Fibroblast of lung (primary cell): ENCODE results near the gene MAB21L4. TPM values are rescaled to one million over a fixed set of nuclear protein-coding genes. Genes with fewer than 3 reads are reported as not detected.

Experiments
- DNase-seq, 2 donors: peaks; one replicate each; pipeline versions ENCODE4 v3.0.0 to v3.0.0-alpha.2; 2010; ENCODE audit warnings: low read depth in 2 of 2
- H2AFZ ChIP-seq: 2 replicates; pipeline ENCODE4 v1.5.1; 2012; ENCODE audit warnings: low read length, control low read depth, inconsistent platforms
- H3K27ac ChIP-seq: 2 replicates; pipeline ENCODE4 v1.5.1; 2011; ENCODE audit warnings: low read length, control low read depth; ENCODE audit not compliant: insufficient read depth
- H3K27me3 ChIP-seq: 2 replicates; pipeline ENCODE4 v1.5.1; 2011; ENCODE audit warnings: mild to moderate bottlenecking, low read length; ENCODE audit not compliant: control insufficient read depth, insufficient read depth
- H3K36me3 ChIP-seq: 2 replicates; pipeline ENCODE4 v1.5.1; 2011; ENCODE audit warnings: low read length; ENCODE audit not compliant: control insufficient read depth, insufficient read depth
- H3K4me1 ChIP-seq: 2 replicates; pipeline ENCODE4 v1.5.1; 2011; ENCODE audit warnings: low read length; ENCODE audit not compliant: control insufficient read depth, insufficient read depth; ENCODE audit errors: extremely low read depth
- H3K4me2 ChIP-seq: 2 replicates; pipeline ENCODE4 v1.5.1; 2011; ENCODE audit warnings: low read length, control low read depth; ENCODE audit not compliant: insufficient read depth; ENCODE audit errors: extremely low read depth
- H3K4me3 ChIP-seq, 4 experiments: fragments of 200-600 bp in 1 of 4; sonication (generic) in 1 of 4; replicated peaks in 1 of 4; 2 replicates each; pipeline ENCODE4 v1.5.1; 2011 to 2016; ENCODE audit warnings: low read length in 4 of 4, low read depth in 3 of 4, mild to moderate bottlenecking in 3 of 4, control low read depth in 2 of 4, inconsistent platforms in 1 of 4, mixed read lengths in 1 of 4; ENCODE audit not compliant: insufficient read depth in 1 of 4; ENCODE audit errors: control extremely low read depth in 1 of 4
- H3K79me2 ChIP-seq: 2 replicates; pipeline ENCODE4 v1.5.1; 2012; ENCODE audit warnings: mild to moderate bottlenecking, low read length, inconsistent platforms; ENCODE audit not compliant: control insufficient read depth, insufficient read depth
- H3K9ac ChIP-seq: 2 replicates; pipeline ENCODE4 v1.5.1; 2011; ENCODE audit warnings: mild to moderate bottlenecking, low read length, control low read depth; ENCODE audit not compliant: insufficient read depth
- H3K9me3 ChIP-seq: 2 replicates; pipeline ENCODE4 v1.5.1; 2012; ENCODE audit warnings: low read depth, low read length; ENCODE audit not compliant: control insufficient read depth, insufficient read depth
- H4K20me1 ChIP-seq: 2 replicates; pipeline ENCODE4 v1.5.1; 2011; ENCODE audit warnings: low read length; ENCODE audit not compliant: control insufficient read depth, insufficient read depth; ENCODE audit errors: extremely low read depth
- EZH2 ChIP-seq: IDR thresholded peaks from 2 replicates; pipeline ENCODE4 v1.5.1; 2012; ENCODE audit warnings: low read length, control low read depth, mild to moderate bottlenecking; ENCODE audit errors: missing control alignments
- polyA minus RNA-seq: library from RNA; depleted of rRNA, polyadenylated mRNA; stranded (reverse); fragments of >200 nt; gene quantifications from 2 replicates; pipeline ENCODE4 v1.2.3, GENCODE V29; 2011; ENCODE audit warnings: low replicate concordance
- polyA plus RNA-seq, 2 donors: library from polyadenylated mRNA; depleted of rRNA in 1 of 2; stranded (reverse) in 1 of 2; unstranded in 1 of 2; fragments of >200 nt; gene quantifications; 2 replicates each; pipeline ENCODE4 v1.2.1, GENCODE V29; 2011 to 2012; ENCODE audit warnings: missing spikeins in 1 of 2
- total RNA-seq: library from RNA; depleted of rRNA; stranded (reverse); fragments of >200 nt; gene quantifications from 2 replicates; pipeline ENCODE4 v1.2.1, GENCODE V29; 2014
- TF ChIP-seq, protein P1 (sequence below), 2 donors: IDR thresholded peaks in 1 of 2; conservative IDR thresholded peaks in 1 of 2; 1 replicate in 1 of 2; 2 replicates in 1 of 2; pipeline ENCODE4 v1.5.1; 2011 to 2012; ENCODE audit warnings: low read length in 2 of 2, control low read depth in 1 of 2, inconsistent platforms in 1 of 2, low read depth in 1 of 2, mild to moderate bottlenecking in 1 of 2

Gene MAB21L4
- total RNA-seq, result not detected in 2 replicates
- polyA plus RNA-seq, result not detected in 2 replicates
- not detected in 2 replicates for polyA plus RNA-seq (2012)
- polyA minus RNA-seq, result not detected in 2 replicates

DNA sequence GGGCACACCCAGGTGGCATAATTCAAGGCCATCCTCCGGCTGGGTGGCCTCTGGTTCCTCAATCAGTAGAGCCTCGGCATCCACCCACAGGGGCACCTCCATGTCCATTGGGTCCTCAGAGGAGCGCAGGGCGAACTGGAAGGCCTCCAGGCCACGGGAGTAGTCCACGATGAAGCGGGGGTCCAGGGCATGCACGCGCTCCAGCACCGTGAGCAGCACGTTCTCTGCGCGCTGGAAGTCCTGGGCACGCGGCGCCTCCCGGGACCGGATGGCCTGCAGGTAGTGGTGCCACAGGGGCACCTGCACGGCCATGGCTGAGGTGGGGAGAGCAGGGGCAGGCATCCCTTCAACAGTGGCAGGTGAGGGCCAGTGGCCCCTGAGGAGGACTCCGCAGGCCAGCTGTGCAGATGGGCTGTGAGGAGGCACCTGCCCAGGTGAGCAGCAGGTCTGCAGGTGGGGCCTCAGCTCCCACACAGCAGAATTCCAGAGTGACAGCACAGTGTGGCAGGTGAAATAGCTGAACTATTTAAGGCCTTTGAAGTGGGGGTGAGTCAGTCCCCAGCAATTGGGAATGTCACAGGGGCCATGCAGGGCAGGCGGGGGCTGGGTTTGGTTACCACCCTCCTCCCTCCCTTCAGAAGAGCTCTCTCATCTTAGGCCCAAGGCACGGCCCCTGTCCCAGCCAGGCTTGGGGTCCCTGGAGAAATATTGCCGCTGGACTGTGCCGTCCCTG, at the start of gene MAB21L4:
TSS of gene MAB21L4 (minus strand) at position 501 of the 733 bp plus-strand sequence. CDS start at position 342, 159 bp downstream.
- no peak within 1 kb of the TSS for H3K9ac ChIP-seq
- H3K4me3 ChIP-seq, result no peak within 1 kb of the TSS
- H3K4me1 ChIP-seq, result no peaks in the 10 kb centered on the region
- no peaks in the 10 kb centered on the region for H3K27me3 ChIP-seq
- H3K4me2 ChIP-seq, result no peak within 1 kb of the TSS
- no peaks in the 10 kb centered on the region for H3K36me3 ChIP-seq
- no peaks in the 10 kb centered on the region for H3K9me3 ChIP-seq
- no peaks in the 10 kb centered on the region for H3K79me2 ChIP-seq
- TF ChIP-seq EZH2, result no peak
- TF ChIP-seq, protein P1, sequence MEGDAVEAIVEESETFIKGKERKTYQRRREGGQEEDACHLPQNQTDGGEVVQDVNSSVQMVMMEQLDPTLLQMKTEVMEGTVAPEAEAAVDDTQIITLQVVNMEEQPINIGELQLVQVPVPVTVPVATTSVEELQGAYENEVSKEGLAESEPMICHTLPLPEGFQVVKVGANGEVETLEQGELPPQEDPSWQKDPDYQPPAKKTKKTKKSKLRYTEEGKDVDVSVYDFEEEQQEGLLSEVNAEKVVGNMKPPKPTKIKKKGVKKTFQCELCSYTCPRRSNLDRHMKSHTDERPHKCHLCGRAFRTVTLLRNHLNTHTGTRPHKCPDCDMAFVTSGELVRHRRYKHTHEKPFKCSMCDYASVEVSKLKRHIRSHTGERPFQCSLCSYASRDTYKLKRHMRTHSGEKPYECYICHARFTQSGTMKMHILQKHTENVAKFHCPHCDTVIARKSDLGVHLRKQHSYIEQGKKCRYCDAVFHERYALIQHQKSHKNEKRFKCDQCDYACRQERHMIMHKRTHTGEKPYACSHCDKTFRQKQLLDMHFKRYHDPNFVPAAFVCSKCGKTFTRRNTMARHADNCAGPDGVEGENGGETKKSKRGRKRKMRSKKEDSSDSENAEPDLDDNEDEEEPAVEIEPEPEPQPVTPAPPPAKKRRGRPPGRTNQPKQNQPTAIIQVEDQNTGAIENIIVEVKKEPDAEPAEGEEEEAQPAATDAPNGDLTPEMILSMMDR (conservative IDR thresholded peaks at IDR 0.05 in 1 of 2, IDR thresholded peaks at IDR 0.05 in 1 of 2; ENCODE audit: low read depth in 1 of 2, low read length in 2 of 2), result no peak
- no peaks in the 10 kb centered on the region for H4K20me1 ChIP-seq
- no peak for DNase-seq
- H2AFZ ChIP-seq, result no peak within 1 kb of the TSS
- H3K27ac ChIP-seq, result no peak within 1 kb of the TSS

DNA sequence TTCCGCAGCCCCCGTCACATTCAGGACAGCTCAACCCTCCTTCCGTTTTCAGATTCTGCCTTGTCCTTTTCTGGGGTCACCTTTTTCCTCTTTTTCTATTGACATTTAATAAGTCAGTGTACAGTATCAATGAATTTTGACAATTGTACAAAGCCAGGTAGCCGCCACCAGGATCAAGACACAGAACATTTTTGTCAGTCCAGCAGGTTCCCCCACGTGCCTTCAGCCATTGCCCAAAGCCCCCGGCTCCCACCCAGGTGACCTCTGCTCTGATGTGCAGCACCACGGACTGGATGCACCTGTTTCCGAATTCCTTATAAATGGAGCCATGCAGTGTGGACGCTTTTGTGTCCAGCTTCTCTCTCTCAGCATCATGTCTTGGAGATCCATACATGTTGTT, 40.1 kb upstream of the MAB21L4 start:
- peaks cover 11% of the 10 kb centered on the region for H3K27me3 ChIP-seq
- H3K36me3 ChIP-seq, result no peaks in the 10 kb centered on the region
- no peaks in the 10 kb centered on the region for H3K4me1 ChIP-seq
- no peak overlapping the region for H3K9ac ChIP-seq
- H3K79me2 ChIP-seq, result no peaks in the 10 kb centered on the region
- DNase-seq, result no peak
- no peak overlapping the region for H3K4me2 ChIP-seq
- no peak overlapping the region for H2AFZ ChIP-seq
- H4K20me1 ChIP-seq, result no peaks in the 10 kb centered on the region
- no peak overlapping the region for H3K27ac ChIP-seq
- H3K4me3 ChIP-seq, result no peak overlapping the region
- H3K9me3 ChIP-seq, result no peaks in the 10 kb centered on the region
- TF ChIP-seq, protein P1 (conservative IDR thresholded peaks at IDR 0.05 in 1 of 2, IDR thresholded peaks at IDR 0.05 in 1 of 2; ENCODE audit: low read depth in 1 of 2, low read length in 2 of 2), result no peak
- TF ChIP-seq EZH2, result no peak

DNA sequence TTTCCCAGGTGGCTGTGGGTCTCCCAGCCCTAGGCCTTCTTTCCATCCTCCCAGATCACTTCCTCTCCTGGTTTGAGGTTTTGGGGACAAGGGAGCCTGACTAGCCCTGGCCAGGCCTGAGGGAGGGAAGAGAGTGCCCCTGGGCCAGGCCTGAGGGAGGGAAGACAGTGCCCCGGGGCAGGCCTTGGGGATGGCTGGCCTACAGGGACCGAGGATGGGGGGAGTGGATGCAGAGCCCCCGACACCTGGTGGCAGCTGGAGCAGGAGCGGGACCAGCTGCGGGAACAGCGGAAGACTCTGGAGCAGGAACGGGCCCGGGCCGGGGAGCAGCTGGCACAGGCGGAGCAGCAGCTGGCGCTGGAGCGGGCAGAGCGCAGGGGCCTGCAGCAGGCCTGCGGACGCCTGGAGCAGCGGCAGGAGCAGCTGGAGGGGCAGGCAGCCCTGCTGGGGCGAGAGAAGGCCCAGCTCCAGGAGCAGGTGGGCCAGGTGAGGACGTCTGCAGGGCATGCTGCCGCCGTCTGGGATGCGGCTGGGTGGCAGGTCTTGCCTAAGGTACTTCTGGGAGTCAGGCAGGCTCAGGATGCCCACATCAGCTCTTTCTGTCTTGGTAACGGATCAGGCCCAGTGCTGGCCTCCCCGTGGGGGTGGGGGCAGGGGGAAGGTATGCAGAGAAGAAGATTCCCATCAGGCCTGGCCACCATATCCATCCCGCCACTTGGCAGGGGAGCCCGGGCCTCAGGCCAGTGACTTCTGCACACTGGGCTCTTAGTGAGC, 39.3 kb upstream of the MAB21L4 start:
- no peak for DNase-seq
- Histone ChIP-seq H2AFZ (no peak overlapping the region), H3K36me3 (no peaks in the 10 kb centered on the region), H3K79me2 (no peaks in the 10 kb centered on the region), H3K27ac (no peak overlapping the region), H4K20me1 (no peaks in the 10 kb centered on the region), H3K4me1 (no peaks in the 10 kb centered on the region), H3K27me3 (peaks cover 11% of the 10 kb centered on the region), H3K9me3 (no peaks in the 10 kb centered on the region), H3K4me2 (no peak overlapping the region), H3K4me3 (no peak overlapping the region), H3K9ac (no peak overlapping the region)
- TF ChIP-seq, protein P1 (conservative IDR thresholded peaks at IDR 0.05 in 1 of 2, IDR thresholded peaks at IDR 0.05 in 1 of 2; ENCODE audit: low read depth in 1 of 2, low read length in 2 of 2), result no peak
- TF ChIP-seq EZH2, result no peak
